DOHH2 (cell line): ENCODE data around the gene ADCY3.

ENCODE experiments used
- H3F3A ChIP-seq: fragments of 200-600 bp; sonication (generic), shearing (Covaris generic); 2 replicates; pipeline ENCODE4 v1.6.0; 2016; ENCODE audit warnings: antibody characterized with exemption, mild to moderate bottlenecking; ENCODE audit not compliant: control insufficient read depth, insufficient read depth
- H3K27ac ChIP-seq: fragments of 200-600 bp; sonication (generic); 2 replicates; pipeline ENCODE4 v1.5.1; 2014; ENCODE audit warnings: low read depth, mild to moderate bottlenecking, low read length, moderate library complexity
- H3K27me3 ChIP-seq: fragments of 200-600 bp; sonication (generic); 2 replicates; pipeline ENCODE4 v1.6.1; 2014; ENCODE audit warnings: mild to moderate bottlenecking, low read length, mixed read lengths; ENCODE audit not compliant: control insufficient read depth
- H3K36me3 ChIP-seq: fragments of 200-600 bp; sonication (generic); 2 replicates; pipeline ENCODE4 v1.6.1; 2014; ENCODE audit warnings: mild to moderate bottlenecking, low read length, moderate library complexity, mixed read lengths; ENCODE audit not compliant: control insufficient read depth
- H3K4me1 ChIP-seq: fragments of 200-600 bp; sonication (generic); 2 replicates; pipeline ENCODE4 v1.6.1; 2014; ENCODE audit warnings: mild to moderate bottlenecking, low read length, mixed read lengths; ENCODE audit not compliant: control insufficient read depth
- H3K4me2 ChIP-seq: fragments of 200-600 bp; sonication (generic); 2 replicates; pipeline ENCODE4 v1.6.0; 2014; ENCODE audit warnings: mild to moderate bottlenecking, low read length, moderate library complexity
- H3K4me3 ChIP-seq: fragments of 200-600 bp; sonication (generic); 2 replicates; pipeline ENCODE4 v1.5.1; 2014; ENCODE audit warnings: mild to moderate bottlenecking, low read length, mixed read lengths
- H3K79me2 ChIP-seq: fragments of 200-600 bp; sonication (generic); 2 replicates; pipeline ENCODE4 v1.6.1; 2014; ENCODE audit warnings: mild to moderate bottlenecking, low read length, mixed read lengths; ENCODE audit not compliant: control insufficient read depth
- H3K9me2 ChIP-seq: fragments of 200-600 bp; sonication (generic); replicated peaks from 2 replicates; pipeline ENCODE4 v1.6.1; 2014; ENCODE audit warnings: mild to moderate bottlenecking, low read length, mixed read lengths; ENCODE audit not compliant: control insufficient read depth
- H3K9me3 ChIP-seq: fragments of 200-600 bp; sonication (generic); 2 replicates; pipeline ENCODE4 v1.6.1; 2014; ENCODE audit warnings: antibody characterized with exemption, low read length, mixed read lengths; ENCODE audit not compliant: control insufficient read depth, insufficient read depth
- H4K20me1 ChIP-seq: fragments of 200-600 bp; sonication (generic); 2 replicates; pipeline ENCODE4 v1.6.0; 2014; ENCODE audit warnings: low read depth, mild to moderate bottlenecking, antibody characterized with exemption, low read length, moderate library complexity; ENCODE audit not compliant: control insufficient read depth, insufficient read depth
- EZH2phosphoT487 ChIP-seq: fragments of 200-600 bp; sonication (generic); IDR thresholded peaks from 2 replicates; pipeline ENCODE4 v1.6.1; 2017; ENCODE audit warnings: borderline replicate concordance, mild to moderate bottlenecking, antibody characterized with exemption, low read length, moderate library complexity, mixed read lengths
- TF ChIP-seq, protein P1 (sequence below): fragments of 200-600 bp; sonication (generic); IDR thresholded peaks from one replicate; pipeline ENCODE4 v1.5.1; 2014; ENCODE audit warnings: antibody characterized with exemption, mild to moderate bottlenecking, low read depth, low read length; ENCODE audit not compliant: poor library complexity, severe bottlenecking

The ADCY3 gene

DNA sequence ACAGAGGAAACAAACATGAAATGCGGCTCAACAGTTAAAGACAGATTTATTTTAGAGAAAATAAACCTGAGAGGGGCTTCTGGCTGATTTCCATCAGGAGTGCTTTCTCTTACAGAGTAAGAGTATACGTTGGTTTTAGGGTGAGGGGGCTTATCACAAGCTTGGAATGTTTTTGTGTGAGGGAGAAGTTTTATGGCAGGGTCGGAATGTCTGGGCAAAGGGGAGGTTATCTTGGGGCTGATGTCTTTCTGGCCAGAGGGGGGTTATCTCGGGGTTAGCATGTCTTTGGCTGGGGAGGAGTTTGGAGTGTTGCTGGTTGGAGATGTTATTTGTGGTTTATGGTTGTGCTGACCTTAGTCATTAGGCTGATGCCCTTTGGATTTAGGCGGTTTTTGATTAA lies 149.0 kb downstream of the ADCY3 start:
- Histone ChIP-seq H3K4me2 (no peak overlapping the region), H3K79me2 (no peaks in the 10 kb centered on the region), H3K36me3 (no peaks in the 10 kb centered on the region), H3F3A (no peaks in the 10 kb centered on the region), H3K9me2 (no peaks in the 10 kb centered on the region), H4K20me1 (no peaks in the 10 kb centered on the region), H3K4me3 (no peak overlapping the region), H3K27ac (no peak overlapping the region), H3K9me3 (no peaks in the 10 kb centered on the region), H3K4me1 (no peaks in the 10 kb centered on the region), H3K27me3 (no peaks in the 10 kb centered on the region)
- no peak for TF ChIP-seq EZH2phosphoT487
- TF ChIP-seq, protein P1, sequence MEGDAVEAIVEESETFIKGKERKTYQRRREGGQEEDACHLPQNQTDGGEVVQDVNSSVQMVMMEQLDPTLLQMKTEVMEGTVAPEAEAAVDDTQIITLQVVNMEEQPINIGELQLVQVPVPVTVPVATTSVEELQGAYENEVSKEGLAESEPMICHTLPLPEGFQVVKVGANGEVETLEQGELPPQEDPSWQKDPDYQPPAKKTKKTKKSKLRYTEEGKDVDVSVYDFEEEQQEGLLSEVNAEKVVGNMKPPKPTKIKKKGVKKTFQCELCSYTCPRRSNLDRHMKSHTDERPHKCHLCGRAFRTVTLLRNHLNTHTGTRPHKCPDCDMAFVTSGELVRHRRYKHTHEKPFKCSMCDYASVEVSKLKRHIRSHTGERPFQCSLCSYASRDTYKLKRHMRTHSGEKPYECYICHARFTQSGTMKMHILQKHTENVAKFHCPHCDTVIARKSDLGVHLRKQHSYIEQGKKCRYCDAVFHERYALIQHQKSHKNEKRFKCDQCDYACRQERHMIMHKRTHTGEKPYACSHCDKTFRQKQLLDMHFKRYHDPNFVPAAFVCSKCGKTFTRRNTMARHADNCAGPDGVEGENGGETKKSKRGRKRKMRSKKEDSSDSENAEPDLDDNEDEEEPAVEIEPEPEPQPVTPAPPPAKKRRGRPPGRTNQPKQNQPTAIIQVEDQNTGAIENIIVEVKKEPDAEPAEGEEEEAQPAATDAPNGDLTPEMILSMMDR, result no peak
